AG10803 (cell line): ENCODE data around the gene WWOX.

Experiments used
- DNase-seq: peaks from one replicate; pipeline ENCODE4 v3.0.0; 2010; ENCODE audit warnings: low read depth
- H3K4me3 ChIP-seq: 2 replicates; pipeline ENCODE4 v1.5.1; 2011; ENCODE audit warnings: mild to moderate bottlenecking, low read length, control low read depth
- CTCF ChIP-seq: conservative IDR thresholded peaks from 2 replicates; pipeline ENCODE4 v1.5.1; 2011; ENCODE audit warnings: mild to moderate bottlenecking, low read length, control low read depth, inconsistent platforms

The WWOX gene

GRCh38 chr16:78257376-78257728, 157.9 kb downstream of the WWOX start:
- H3K4me3 ChIP-seq, result no peak overlapping the region
- no peak for DNase-seq
- no peak for TF ChIP-seq CTCF

DNA sequence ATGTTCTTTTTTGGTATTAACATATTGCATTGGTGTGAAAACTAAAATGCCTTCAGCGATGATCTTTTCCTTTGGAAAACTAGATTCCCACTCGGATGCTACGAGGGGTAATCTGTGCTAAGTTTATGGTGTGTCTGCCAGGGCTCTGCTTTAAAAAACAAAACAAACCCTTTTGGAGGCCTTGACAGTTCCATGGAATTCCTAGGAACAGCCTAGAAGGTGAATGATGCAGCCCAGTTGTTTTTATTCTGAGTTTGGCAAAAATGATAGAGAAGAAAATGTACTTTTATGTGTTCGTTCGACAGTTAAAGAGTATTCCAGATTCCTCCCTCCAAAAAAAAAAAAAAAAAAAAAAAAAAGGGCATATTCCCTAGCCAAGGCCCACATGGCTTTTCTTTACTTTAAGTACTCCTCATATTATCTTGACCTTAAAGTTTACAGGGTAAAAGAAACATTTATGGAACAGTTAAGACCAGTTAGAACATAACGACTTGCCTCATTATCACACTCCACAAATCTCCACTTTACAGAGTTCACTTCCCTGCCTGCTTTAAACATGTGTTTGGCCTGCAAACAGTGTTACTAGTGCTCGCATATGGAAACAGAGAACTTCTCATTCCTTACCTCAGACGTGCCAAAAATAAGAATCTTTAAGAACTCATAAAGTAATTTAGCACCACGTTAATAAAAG, 159.1 kb downstream of the WWOX start:
- DNase-seq, result no peak
- TF ChIP-seq CTCF, result no peak
- H3K4me3 ChIP-seq, result no peak overlapping the region

- DNase-seq, result no peak
- no peak overlapping the region for H3K4me3 ChIP-seq
- no peak for TF ChIP-seq CTCF
These were observed 160.4 kb downstream of the WWOX start for GRCh38 chr16:78259873-78260272.

- no peak for TF ChIP-seq CTCF
- DNase-seq, result no peak
- no peak overlapping the region for H3K4me3 ChIP-seq
These were observed 165.2 kb downstream of the WWOX start for GRCh38 chr16:78264642-78265041.

GRCh38 chr16:78269256-78269655, 169.8 kb downstream of the WWOX start:
- no peak for TF ChIP-seq CTCF
- no peak for DNase-seq
- no peak overlapping the region for H3K4me3 ChIP-seq

- no peak for DNase-seq
- no peak for TF ChIP-seq CTCF
- no peak overlapping the region for H3K4me3 ChIP-seq
These were observed 172.5 kb downstream of the WWOX start for GRCh38 chr16:78271981-78272380.

DNA sequence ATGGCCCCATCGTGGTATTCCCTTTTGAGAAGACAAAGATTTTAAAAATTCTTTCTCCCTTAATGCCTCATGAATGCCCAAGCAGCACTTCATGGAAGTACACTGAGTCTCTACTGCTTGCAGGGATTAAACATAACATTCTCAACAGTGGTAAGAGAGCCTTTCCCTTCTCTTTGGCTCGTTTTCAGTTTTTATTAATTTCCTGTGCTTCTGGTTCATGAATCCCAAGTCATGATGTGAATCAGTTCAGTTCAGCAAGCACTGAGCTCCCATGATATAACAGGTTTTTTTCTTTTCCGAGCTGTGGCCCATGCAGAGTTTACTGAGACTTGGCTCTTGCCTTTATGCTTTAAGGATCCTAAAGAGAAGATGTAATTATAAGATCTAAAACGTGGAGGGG, 175.3 kb downstream of the WWOX start:
- DNase-seq, result no peak
- no peak for TF ChIP-seq CTCF

More for the DNA sequence above, 175.3 kb downstream of the WWOX start:
- H3K4me3 ChIP-seq, result no peak overlapping the region
